ENCODE measurements around the gene TLCD4. TPM values are rescaled to one million over a fixed set of nuclear protein-coding genes. Genes with fewer than 3 reads are reported as not detected.

Gene TLCD4
- total RNA-seq, 1 donor from 2014 or later, result 13.6 TPM

- intact Hi-C loops (cut with DNase I), result no loop called here
- peaks cover 4% of the 10 kb centered on the region for H3K27me3 ChIP-seq
- no peaks in the 10 kb centered on the region for H3K9me3 ChIP-seq
- no peak overlapping the region for H3K4me3 ChIP-seq
- no peak for TF ChIP-seq CTCF (IDR thresholded peaks at IDR 0.05)
- H3K27ac ChIP-seq, result no peak overlapping the region
- DNase-seq, result no peak
- no peaks in the 10 kb centered on the region for H3K36me3 ChIP-seq
- no peak for ATAC-seq
- peaks cover 7% of the 10 kb centered on the region for H3K4me1 ChIP-seq
These were observed 5.1 kb downstream of the TLCD4 start for GRCh38 chr1:95122151-95122697.

GRCh38 chr1:95124342-95124741, 7.2 kb downstream of the TLCD4 start:
- intact Hi-C loops (cut with DNase I), result no loop called here
- DNase-seq, result no peak
- no peak for TF ChIP-seq CTCF (IDR thresholded peaks at IDR 0.05)
- no peaks in the 10 kb centered on the region for H3K4me1 ChIP-seq
- H3K4me3 ChIP-seq, result no peak overlapping the region
- ATAC-seq, result no peak
- no peaks in the 10 kb centered on the region for H3K27me3 ChIP-seq
- H3K27ac ChIP-seq, result no peak overlapping the region
- no peaks in the 10 kb centered on the region for H3K9me3 ChIP-seq
- H3K36me3 ChIP-seq, result no peaks in the 10 kb centered on the region

DNA sequence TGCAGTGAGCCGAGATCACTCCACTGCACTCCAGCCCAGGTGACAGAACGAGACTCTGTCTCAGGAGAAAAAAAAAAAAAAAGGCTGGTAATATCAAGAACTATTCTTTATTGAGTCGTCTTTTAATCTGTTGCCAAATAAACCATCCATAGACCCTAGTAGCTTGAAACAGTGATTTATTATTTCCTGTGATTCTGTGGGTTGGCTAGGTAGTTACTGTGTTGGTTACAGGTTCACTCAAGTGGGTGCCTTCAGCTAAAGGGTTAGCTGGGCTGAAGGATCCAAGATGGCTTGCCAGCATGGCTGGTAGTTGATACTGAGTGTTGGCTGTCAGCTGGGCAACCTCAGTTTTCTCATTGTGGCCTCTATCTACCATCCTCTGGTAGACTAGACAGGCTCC, 9.2 kb downstream of the TLCD4 start:
- no peak for TF ChIP-seq CTCF (IDR thresholded peaks at IDR 0.05)
- intact Hi-C loops (cut with DNase I), result no loop called here
- ATAC-seq, result no peak

GRCh38 chr1:95126846-95127245, 9.7 kb downstream of the TLCD4 start:
- TF ChIP-seq CTCF (IDR thresholded peaks at IDR 0.05), result no peak
- Histone ChIP-seq H3K9me3 (no peaks in the 10 kb centered on the region), H3K27me3 (no peaks in the 10 kb centered on the region), H3K27ac (no peak overlapping the region), H3K36me3 (no peaks in the 10 kb centered on the region), H3K4me1 (no peaks in the 10 kb centered on the region), H3K4me3 (no peak overlapping the region)
- intact Hi-C loops (cut with DNase I), result no loop called here
- ATAC-seq, result no peak
- DNase-seq, result no peak

More for the DNA sequence above, 9.2 kb downstream of the TLCD4 start:
- Histone ChIP-seq H3K36me3 (no peaks in the 10 kb centered on the region), H3K27ac (no peak overlapping the region), H3K27me3 (no peaks in the 10 kb centered on the region), H3K9me3 (no peaks in the 10 kb centered on the region), H3K4me1 (no peaks in the 10 kb centered on the region), H3K4me3 (no peak overlapping the region)
- no peak for DNase-seq

DNA sequence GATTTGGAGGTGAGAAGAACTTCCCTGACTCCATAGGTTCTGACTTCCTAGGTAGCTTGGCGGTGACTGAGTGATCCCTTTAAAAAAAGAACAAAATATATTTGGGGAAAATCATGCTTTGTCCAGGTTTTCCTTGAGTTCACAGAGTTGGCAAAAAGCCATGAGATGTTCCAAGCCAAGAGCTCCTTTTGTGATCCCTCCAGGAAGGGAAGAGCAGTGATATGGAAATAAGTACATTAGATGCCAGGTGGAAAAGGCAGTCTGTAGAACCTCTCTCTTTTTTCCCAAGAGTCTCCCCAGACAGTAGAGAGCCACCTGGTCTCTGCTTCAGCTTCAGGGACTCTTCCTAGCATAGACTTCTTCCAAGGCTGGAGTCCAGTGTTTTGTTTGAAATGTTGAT, 10.2 kb downstream of the TLCD4 start:
- no peak for TF ChIP-seq CTCF (IDR thresholded peaks at IDR 0.05)
- H3K27ac ChIP-seq, result no peak overlapping the region
- H3K4me1 ChIP-seq, result no peaks in the 10 kb centered on the region
- intact Hi-C loops (cut with DNase I), result no loop called here
- ATAC-seq (no peak), DNase-seq (no peak)
- no peaks in the 10 kb centered on the region for H3K27me3 ChIP-seq
- H3K36me3 ChIP-seq, result no peaks in the 10 kb centered on the region
- no peaks in the 10 kb centered on the region for H3K9me3 ChIP-seq
- H3K4me3 ChIP-seq, result no peak overlapping the region

GRCh38 chr1:95132762-95133161, 15.6 kb downstream of the TLCD4 start:
- Histone ChIP-seq H3K27ac (no peak overlapping the region), H3K4me1 (no peaks in the 10 kb centered on the region), H3K36me3 (no peaks in the 10 kb centered on the region), H3K27me3 (no peaks in the 10 kb centered on the region), H3K9me3 (no peaks in the 10 kb centered on the region), H3K4me3 (no peak overlapping the region)
- intact Hi-C loops (cut with DNase I), result no loop called here
- no peak for ATAC-seq
- TF ChIP-seq CTCF (IDR thresholded peaks at IDR 0.05), result no peak
- DNase-seq, result no peak
